ENCODE measurements around the gene SOX5. TPM values are rescaled to one million over a fixed set of nuclear protein-coding genes. Genes with fewer than 3 reads are reported as not detected.

The SOX5 gene
- total RNA-seq, 1 experiment from 2014 or later = 3.1 TPM

- no peak overlapping the region for H3K27ac Mint-ChIP-seq
- H3K4me3 Mint-ChIP-seq = no peak overlapping the region
- no peaks in the 10 kb centered on the region for H3K79me2 ChIP-seq (ENCODE audit: insufficient read depth, low read length)
These were observed 139.1 kb downstream of the SOX5 start for GRCh38 chr12:23810329-23810902.

More at GRCh38 chr12:23810329-23810902, 139.1 kb downstream of the SOX5 start:
- TF ChIP-seq CTCF (conservative IDR thresholded peaks at IDR 0.05) = no peak
- H3K9me3 ChIP-seq (ENCODE audit: control insufficient read depth, low read depth, low read length) = no peaks in the 10 kb centered on the region
- H2BK120ac ChIP-seq (ENCODE audit: low read depth, low read length, poor library complexity, severe bottlenecking) = no peak overlapping the region
- H3K79me1 ChIP-seq (ENCODE audit: insufficient read depth, low read depth, low read length, poor library complexity, severe bottlenecking) = no peaks in the 10 kb centered on the region
- H3K4me1 ChIP-seq (ENCODE audit: insufficient read depth, low read length) = no peaks in the 10 kb centered on the region; the same call in 1 of the 2 replicates
- no peak overlapping the region for H3K56ac ChIP-seq (ENCODE audit: insufficient read length, low read depth, low read length)
- no peak overlapping the region for H3K9ac ChIP-seq (ENCODE audit: extremely low read depth, insufficient read length, low read length)
- no peak overlapping the region for H3K18ac ChIP-seq (ENCODE audit: insufficient read length, low read depth, low read length)
- no CpG with 5 or more reads among the region's 3 CpGs for WGBS (ENCODE audit: extremely low coverage, insufficient read length, low lambda C conversion rate)
- H3K14ac ChIP-seq (ENCODE audit: insufficient read depth, low read length) = no peak overlapping the region
- H3K27me3 ChIP-seq (ENCODE audit: insufficient read depth, low read length) = no peaks in the 10 kb centered on the region
- H2AK5ac ChIP-seq (ENCODE audit: insufficient read length, low read length) = no peak overlapping the region
- H3K4ac ChIP-seq (ENCODE audit: low read depth, low read length) = no peak overlapping the region
- Mint-ChIP-seq H3K36me3 (ENCODE audit: insufficient read depth in 1 of 3, low read depth in 3 of 3) (no peaks in the 10 kb centered on the region), H3K4me1 (peaks cover 12 to 14% of the 10 kb centered on the region in 2 experiments), H3K27me3 (ENCODE audit: low read depth) (no peaks in the 10 kb centered on the region), H3K9me3 (no peaks in the 10 kb centered on the region)
- H4K20me1 ChIP-seq (ENCODE audit: control insufficient read depth, insufficient read depth, insufficient read length) = no peaks in the 10 kb centered on the region
- H3K23ac ChIP-seq (ENCODE audit: insufficient read length, low read depth, low read length) = no peak overlapping the region
- no peak overlapping the region for H2BK20ac ChIP-seq (ENCODE audit: low read depth, low read length, poor library complexity, severe bottlenecking)
- H3T11ph ChIP-seq (ENCODE audit: low read length) = no peak overlapping the region
- no peak overlapping the region for H3K27ac ChIP-seq (ENCODE audit: insufficient read length, low read depth, low read length)
- H4K91ac ChIP-seq (ENCODE audit: insufficient read length, low read depth, low read length) = no peak overlapping the region
- H2BK12ac ChIP-seq (ENCODE audit: insufficient read length, low read depth, low read length) = no peak overlapping the region
- H4K5ac ChIP-seq (ENCODE audit: insufficient read length, low read depth, low read length) = no peak overlapping the region
- H2AFZ ChIP-seq (ENCODE audit: low read length) = no peak overlapping the region
- no peaks in the 10 kb centered on the region for H3K23me2 ChIP-seq (ENCODE audit: insufficient read length, low read depth, low read length, poor library complexity, severe bottlenecking)
- no peak overlapping the region for H2BK5ac ChIP-seq (ENCODE audit: insufficient read length, low read length)
- no peak overlapping the region for H2BK15ac ChIP-seq (ENCODE audit: low read depth, low read length)
- no peak for DNase-seq
- H4K8ac ChIP-seq (replicated peaks; ENCODE audit: insufficient read length, low read depth, low read length) = no peak overlapping the region
- H3K4me2 ChIP-seq (ENCODE audit: insufficient read depth, insufficient read length, low read length) = no peak overlapping the region

All from H9 (cell line).